ENCODE measurements around the gene MAPT. TPM values are rescaled to one million over a fixed set of nuclear protein-coding genes. Genes with fewer than 3 reads are reported as not detected.

MAPT gene
- total and polyA plus RNA-seq, 3 donors from 2014 or later, result 5.0 to 100 (median 6.1) TPM

DNA sequence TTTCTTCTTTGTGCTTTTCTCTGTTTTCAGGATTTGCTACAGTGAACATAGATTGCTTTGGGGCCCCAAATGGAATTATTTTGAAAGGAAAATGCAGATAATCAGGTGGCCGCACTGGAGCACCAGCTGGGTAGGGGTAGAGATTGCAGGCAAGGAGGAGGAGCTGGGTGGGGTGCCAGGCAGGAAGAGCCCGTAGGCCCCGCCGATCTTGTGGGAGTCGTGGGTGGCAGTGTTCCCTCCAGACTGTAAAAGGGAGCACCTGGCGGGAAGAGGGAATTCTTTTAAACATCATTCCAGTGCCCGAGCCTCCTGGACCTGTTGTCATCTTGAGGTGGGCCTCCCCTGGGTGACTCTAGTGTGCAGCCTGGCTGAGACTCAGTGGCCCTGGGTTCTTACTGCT lies 105.9 kb downstream of the MAPT start:
- WGBS, 2 donors, result 74 to 77% methylated on average over 7 of the region's 7 CpGs
- DNase-seq, result no peak
- Histone ChIP-seq H3K9me3 (no peaks in the 10 kb centered on the region), H3K36me3 (ENCODE audit: low read depth, missing control alignments) (no peaks in the 10 kb centered on the region), H3K27ac (no peak overlapping the region), H3K27me3 (no peaks in the 10 kb centered on the region), H3K4me1 (peaks cover 4% of the 10 kb centered on the region), H3K4me3 (no peak overlapping the region)
- intact Hi-C loops (cut with DNase I; ENCODE audit: low total_unique reads), result loop anchor here (10.0 kb wide), 1 partner anchor 275 kb away; no protein-coding TSS in a partner anchor
- no peak for TF ChIP-seq POLR2A (IDR thresholded peaks at IDR 0.05)
- TF ChIP-seq, protein P1, sequence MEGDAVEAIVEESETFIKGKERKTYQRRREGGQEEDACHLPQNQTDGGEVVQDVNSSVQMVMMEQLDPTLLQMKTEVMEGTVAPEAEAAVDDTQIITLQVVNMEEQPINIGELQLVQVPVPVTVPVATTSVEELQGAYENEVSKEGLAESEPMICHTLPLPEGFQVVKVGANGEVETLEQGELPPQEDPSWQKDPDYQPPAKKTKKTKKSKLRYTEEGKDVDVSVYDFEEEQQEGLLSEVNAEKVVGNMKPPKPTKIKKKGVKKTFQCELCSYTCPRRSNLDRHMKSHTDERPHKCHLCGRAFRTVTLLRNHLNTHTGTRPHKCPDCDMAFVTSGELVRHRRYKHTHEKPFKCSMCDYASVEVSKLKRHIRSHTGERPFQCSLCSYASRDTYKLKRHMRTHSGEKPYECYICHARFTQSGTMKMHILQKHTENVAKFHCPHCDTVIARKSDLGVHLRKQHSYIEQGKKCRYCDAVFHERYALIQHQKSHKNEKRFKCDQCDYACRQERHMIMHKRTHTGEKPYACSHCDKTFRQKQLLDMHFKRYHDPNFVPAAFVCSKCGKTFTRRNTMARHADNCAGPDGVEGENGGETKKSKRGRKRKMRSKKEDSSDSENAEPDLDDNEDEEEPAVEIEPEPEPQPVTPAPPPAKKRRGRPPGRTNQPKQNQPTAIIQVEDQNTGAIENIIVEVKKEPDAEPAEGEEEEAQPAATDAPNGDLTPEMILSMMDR (IDR thresholded peaks at IDR 0.05), result no peak

DNA sequence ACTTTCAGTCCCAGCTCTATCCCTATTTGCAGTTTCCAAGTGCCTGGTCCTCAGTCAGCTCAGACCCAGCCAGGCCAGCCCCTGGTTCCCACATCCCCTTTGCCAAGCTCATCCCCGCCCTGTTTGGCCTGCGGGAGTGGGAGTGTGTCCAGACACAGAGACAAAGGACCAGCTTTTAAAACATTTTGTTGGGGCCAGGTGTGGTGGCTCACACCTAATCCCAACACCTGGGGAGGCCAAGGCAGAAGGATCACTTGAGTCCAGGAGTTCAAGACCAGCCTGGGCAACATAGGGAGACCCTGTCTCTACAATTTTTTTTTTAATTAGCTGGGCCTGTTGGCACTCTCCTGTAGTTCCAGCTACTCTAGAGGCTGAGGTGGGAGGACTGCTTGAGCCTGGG lies 106.4 kb downstream of the MAPT start:
- no peak overlapping the region for H3K27ac ChIP-seq

DNA sequence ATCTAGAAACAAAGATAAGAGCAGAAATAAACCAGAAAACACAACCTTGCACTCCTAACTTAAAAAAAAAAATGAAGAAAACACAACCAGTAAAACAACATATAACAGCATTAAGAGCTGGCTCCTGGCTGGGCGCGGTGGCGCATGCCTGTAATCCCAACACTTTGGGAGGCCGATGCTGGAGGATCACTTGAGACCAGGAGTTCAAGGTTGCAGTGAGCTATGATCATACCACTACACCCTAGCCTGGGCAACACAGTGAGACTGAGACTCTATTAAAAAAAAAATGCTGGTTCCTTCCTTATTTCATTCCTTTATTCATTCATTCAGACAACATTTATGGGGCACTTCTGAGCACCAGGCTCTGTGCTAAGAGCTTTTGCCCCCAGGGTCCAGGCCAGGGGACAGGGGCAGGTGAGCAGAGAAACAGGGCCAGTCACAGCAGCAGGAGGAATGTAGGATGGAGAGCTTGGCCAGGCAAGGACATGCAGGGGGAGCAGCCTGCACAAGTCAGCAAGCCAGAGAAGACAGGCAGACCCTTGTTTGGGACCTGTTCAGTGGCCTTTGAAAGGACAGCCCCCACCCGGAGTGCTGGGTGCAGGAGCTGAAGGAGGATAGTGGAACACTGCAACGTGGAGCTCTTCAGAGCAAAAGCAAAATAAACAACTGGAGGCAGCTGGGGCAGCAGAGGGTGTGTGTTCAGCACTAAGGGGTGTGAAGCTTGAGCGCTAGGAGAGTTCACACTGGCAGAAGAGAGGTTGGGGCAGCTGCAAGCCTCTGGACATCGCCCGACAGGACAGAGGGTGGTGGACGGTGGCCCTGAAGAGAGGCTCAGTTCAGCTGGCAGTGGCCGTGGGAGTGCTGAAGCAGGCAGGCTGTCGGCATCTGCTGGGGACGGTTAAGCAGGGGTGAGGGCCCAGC lies 107.3 kb downstream of the MAPT start:
- H3K27ac ChIP-seq, result no peak overlapping the region
- peaks cover 4% of the 10 kb centered on the region for H3K4me1 ChIP-seq
- H3K9me3 ChIP-seq, result no peaks in the 10 kb centered on the region
- intact Hi-C loops (cut with DNase I; ENCODE audit: low total_unique reads), result loop anchor here (10.0 kb wide), 1 partner anchor 273 kb away; no protein-coding TSS in a partner anchor
- no peak for DNase-seq
- no peak overlapping the region for H3K4me3 ChIP-seq
- TF ChIP-seq, protein P1 (IDR thresholded peaks at IDR 0.05), result no peak
- no peak for TF ChIP-seq POLR2A (IDR thresholded peaks at IDR 0.05)
- no peaks in the 10 kb centered on the region for H3K27me3 ChIP-seq
- 74 to 77% methylated on average over 13 of the region's 13 CpGs for WGBS, 2 donors
- no peaks in the 10 kb centered on the region for H3K36me3 ChIP-seq (ENCODE audit: low read depth, missing control alignments)

More for the DNA sequence above, 106.4 kb downstream of the MAPT start:
- intact Hi-C loops (cut with DNase I; ENCODE audit: low total_unique reads), result loop anchor here (10.0 kb wide), 1 partner anchor 274 kb away; no protein-coding TSS in a partner anchor
- Histone ChIP-seq H3K27me3 (no peaks in the 10 kb centered on the region), H3K4me1 (peaks cover 4% of the 10 kb centered on the region), H3K36me3 (ENCODE audit: low read depth, missing control alignments) (no peaks in the 10 kb centered on the region), H3K4me3 (no peak overlapping the region), H3K9me3 (no peaks in the 10 kb centered on the region)
- DNase-seq, result no peak
- TF ChIP-seq, protein P1 (IDR thresholded peaks at IDR 0.05), result no peak
- no peak for TF ChIP-seq POLR2A (IDR thresholded peaks at IDR 0.05)
- WGBS, 2 donors, result 67 to 84% methylated on average over 2 of the region's 2 CpGs

DNA sequence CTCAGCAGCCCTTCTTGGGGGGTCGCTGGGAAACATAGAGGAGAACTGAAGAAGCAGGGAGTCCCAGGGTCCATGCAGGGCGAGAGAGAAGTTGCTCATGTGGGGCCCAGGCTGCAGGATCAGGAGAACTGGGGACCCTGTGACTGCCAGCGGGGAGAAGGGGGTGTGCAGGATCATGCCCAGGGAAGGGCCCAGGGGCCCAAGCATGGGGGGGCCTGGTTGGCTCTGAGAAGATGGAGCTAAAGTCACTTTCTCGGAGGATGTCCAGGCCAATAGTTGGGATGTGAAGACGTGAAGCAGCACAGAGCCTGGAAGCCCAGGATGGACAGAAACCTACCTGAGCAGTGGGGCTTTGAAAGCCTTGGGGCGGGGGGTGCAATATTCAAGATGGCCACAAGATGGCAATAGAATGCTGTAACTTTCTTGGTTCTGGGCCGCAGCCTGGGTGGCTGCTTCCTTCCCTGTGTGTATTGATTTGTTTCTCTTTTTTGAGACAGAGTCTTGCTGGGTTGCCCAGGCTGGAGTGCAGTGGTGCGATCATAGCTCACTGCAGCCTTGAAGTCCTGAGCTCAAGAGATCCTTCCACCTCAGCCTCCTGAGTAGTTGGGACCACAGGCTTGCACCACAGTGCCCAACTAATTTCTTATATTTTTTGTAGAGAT lies 108.1 kb downstream of the MAPT start:
- DNase-seq, result peak; percentile 84
- intact Hi-C loops (cut with DNase I; ENCODE audit: low total_unique reads), result loop anchor here (10.0 kb wide), 1 partner anchor 272 kb away; no protein-coding TSS in a partner anchor
- no peaks in the 10 kb centered on the region for H3K36me3 ChIP-seq (ENCODE audit: low read depth, missing control alignments)
- H3K4me3 ChIP-seq, result no peak overlapping the region
- H3K9me3 ChIP-seq, result no peaks in the 10 kb centered on the region
- peaks cover 4% of the 10 kb centered on the region for H3K4me1 ChIP-seq
- 36 to 38% methylated on average over 8 of the region's 8 CpGs for WGBS, 2 donors
- no peaks in the 10 kb centered on the region for H3K27me3 ChIP-seq
- TF ChIP-seq POLR2A (IDR thresholded peaks at IDR 0.05), result no peak
- TF ChIP-seq, protein P1 (IDR thresholded peaks at IDR 0.05), result peak; percentile 95 to 98 (median 96)
- H3K27ac ChIP-seq, result no peak overlapping the region

All from testis (tissue), 3 donors.